Measurements from ENCODE around the gene FOXP2. TPM values are rescaled to one million over a fixed set of nuclear protein-coding genes. Genes with fewer than 3 reads are reported as not detected.
A peak's percentile ranks its signal among the peaks of the same experiment; 100 is the strongest.
"Not testable (repeated sequence)": the region's sequence is repeated elsewhere in the genome, so short reads cannot be mapped to it uniquely, and the experiment has no call there.

FOXP2 gene
- total RNA-seq, 1 donor from 2014 or later, result 11.0 TPM

GRCh38 chr7:114534953-114535352 is 120.3 kb downstream of the FOXP2 start:
- intact Hi-C loops (cut with DNase I), result loop anchor here (10.0 kb wide), 1 partner anchor 120 kb away; the partner anchor contains the start of gene FOXP2
- DNase-seq (ENCODE audit: low spot score in 2 of 2), result no peak
- no peak overlapping the region for H3K27ac ChIP-seq

DNA sequence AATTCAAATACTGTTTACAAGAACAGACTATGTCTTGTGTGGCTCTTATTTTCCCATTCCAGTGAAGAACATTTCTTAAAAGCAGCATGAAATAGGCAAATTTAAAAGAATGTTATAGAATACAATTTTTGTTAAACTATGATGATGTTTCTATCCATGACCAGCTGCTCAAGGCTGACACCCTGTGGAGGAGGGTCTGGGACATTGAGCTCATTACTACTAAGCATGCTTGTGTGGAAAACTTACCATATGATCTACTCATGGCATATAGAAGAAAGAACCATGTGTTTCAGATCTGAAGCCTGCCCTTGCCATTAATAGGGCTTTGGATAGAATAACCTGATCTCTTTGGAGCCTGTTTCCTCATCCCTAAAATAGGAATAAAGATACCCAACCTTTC is 125.0 kb downstream of the FOXP2 start:
- peaks cover 0 to 2% of the 10 kb centered on the region in 2 donors for H3K4me1 ChIP-seq
- intact Hi-C loops (cut with DNase I), result loop anchor here (10.0 kb wide), 1 partner anchor 125 kb away; the partner anchor contains the start of gene FOXP2

More at GRCh38 chr7:114534953-114535352, 120.3 kb downstream of the FOXP2 start:
- Histone ChIP-seq H3K36me3 (no peaks in the 10 kb centered on the region), H3K4me3 (no peak overlapping the region), H3K9me3 (no peaks in the 10 kb centered on the region), H3K27me3 (no peaks in the 10 kb centered on the region), H3K4me1 (peaks cover 0 to 3% of the 10 kb centered on the region in 2 donors)
- TF ChIP-seq, protein P1, sequence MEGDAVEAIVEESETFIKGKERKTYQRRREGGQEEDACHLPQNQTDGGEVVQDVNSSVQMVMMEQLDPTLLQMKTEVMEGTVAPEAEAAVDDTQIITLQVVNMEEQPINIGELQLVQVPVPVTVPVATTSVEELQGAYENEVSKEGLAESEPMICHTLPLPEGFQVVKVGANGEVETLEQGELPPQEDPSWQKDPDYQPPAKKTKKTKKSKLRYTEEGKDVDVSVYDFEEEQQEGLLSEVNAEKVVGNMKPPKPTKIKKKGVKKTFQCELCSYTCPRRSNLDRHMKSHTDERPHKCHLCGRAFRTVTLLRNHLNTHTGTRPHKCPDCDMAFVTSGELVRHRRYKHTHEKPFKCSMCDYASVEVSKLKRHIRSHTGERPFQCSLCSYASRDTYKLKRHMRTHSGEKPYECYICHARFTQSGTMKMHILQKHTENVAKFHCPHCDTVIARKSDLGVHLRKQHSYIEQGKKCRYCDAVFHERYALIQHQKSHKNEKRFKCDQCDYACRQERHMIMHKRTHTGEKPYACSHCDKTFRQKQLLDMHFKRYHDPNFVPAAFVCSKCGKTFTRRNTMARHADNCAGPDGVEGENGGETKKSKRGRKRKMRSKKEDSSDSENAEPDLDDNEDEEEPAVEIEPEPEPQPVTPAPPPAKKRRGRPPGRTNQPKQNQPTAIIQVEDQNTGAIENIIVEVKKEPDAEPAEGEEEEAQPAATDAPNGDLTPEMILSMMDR (IDR thresholded peaks at IDR 0.05), result no peak

DNA sequence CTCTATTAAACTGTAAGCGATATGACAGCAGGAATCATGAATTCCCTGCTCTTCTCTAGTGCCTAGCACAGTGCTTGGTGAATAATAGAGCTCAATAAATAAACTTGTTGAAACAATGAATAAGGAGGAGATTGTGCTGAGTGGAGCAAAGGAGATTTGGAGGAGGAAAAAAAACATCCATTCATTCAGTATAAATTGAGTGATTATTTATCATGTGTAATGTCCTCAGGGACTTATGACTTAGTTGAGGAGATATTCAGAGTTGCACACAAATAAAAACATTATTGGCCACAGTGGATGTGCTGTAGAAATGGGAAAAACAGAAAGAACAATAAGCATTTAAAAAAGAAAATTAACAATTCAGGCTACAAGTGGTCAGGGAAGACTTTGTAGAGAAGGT is 125.7 kb downstream of the FOXP2 start:
- Histone ChIP-seq H3K36me3 (no peaks in the 10 kb centered on the region), H3K9me3 (no peaks in the 10 kb centered on the region), H3K27me3 (no peaks in the 10 kb centered on the region), H3K4me1 (no peaks in the 10 kb centered on the region), H3K4me3 (no peak overlapping the region), H3K27ac (no peak overlapping the region)
- DNase-seq (ENCODE audit: low spot score in 2 of 2), result no peak
- intact Hi-C loops (cut with DNase I), result loop anchor here (2.0 kb wide), 1 partner anchor 457 kb away; no protein-coding TSS in a partner anchor
- TF ChIP-seq, protein P1 (IDR thresholded peaks at IDR 0.05), result no peak

More for the DNA sequence above, 125.0 kb downstream of the FOXP2 start:
- H3K27ac ChIP-seq, result no peak overlapping the region
- H3K4me3 ChIP-seq, result no peak overlapping the region
- DNase-seq (ENCODE audit: low spot score in 2 of 2), result no peak
- no peaks in the 10 kb centered on the region for H3K36me3 ChIP-seq
- no peaks in the 10 kb centered on the region for H3K9me3 ChIP-seq
- H3K27me3 ChIP-seq, result no peaks in the 10 kb centered on the region
- TF ChIP-seq, protein P1 (IDR thresholded peaks at IDR 0.05), result peak in 2 of 3 experiments; percentile 24 to 33

- DNase-seq (ENCODE audit: low spot score in 2 of 2); H3K27ac ChIP-seq; H3K9me3 ChIP-seq; H3K36me3 ChIP-seq; H3K4me1 ChIP-seq; intact Hi-C loops (cut with DNase I); H3K27me3 ChIP-seq; H3K4me3 ChIP-seq: not testable (repeated sequence)
Observed at GRCh38 chr7:114547346-114547745, 132.7 kb downstream of the FOXP2 start.

- Histone ChIP-seq H3K4me3 (no peak overlapping the region), H3K27ac (no peak overlapping the region), H3K9me3 (no peaks in the 10 kb centered on the region), H3K27me3 (no peaks in the 10 kb centered on the region), H3K4me1 (no peaks in the 10 kb centered on the region), H3K36me3 (no peaks in the 10 kb centered on the region)
- DNase-seq (ENCODE audit: low spot score in 2 of 2), result no peak
- intact Hi-C loops (cut with DNase I), result no loop called here
- TF ChIP-seq, protein P1 (IDR thresholded peaks at IDR 0.05), result no peak
Observed at GRCh38 chr7:114548081-114548980, 133.7 kb downstream of the FOXP2 start.

All from ascending aorta (tissue), 2 donors.